Measurements from ENCODE around the gene DBF4B. TPM values are rescaled to one million over a fixed set of nuclear protein-coding genes. Genes with fewer than 3 reads are reported as not detected.
"Not testable (repeated sequence)": the region's sequence is repeated elsewhere in the genome, so short reads cannot be mapped to it uniquely, and the experiment has no call there.

Gene DBF4B
- total RNA-seq, 1 experiment from 2014 or later: 24.7 TPM

DNA sequence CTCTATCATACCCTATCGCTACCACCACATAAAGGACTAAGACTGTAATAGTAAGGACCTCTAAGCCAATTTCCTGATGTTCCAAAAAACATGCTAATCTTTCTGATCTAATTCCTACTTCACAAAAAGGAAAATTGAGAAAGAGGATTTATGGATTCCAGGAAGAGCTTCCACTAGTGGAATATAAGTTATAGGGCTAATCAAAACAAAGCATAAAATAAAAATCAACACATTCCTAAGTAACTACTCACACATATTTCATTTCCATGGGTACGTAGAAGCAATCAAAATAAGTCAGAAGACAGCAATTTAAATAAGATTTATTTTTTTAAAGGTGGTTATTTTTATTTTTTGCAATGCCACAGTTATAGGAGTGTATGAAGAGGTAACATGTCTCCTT is 31.3 kb upstream of the DBF4B start:
- Histone ChIP-seq H3K4ac (ENCODE audit: low read depth, low read length) (no peak overlapping the region), H3K9me3 (ENCODE audit: control insufficient read depth, low read depth, low read length) (no peaks in the 10 kb centered on the region), H3K9ac (ENCODE audit: extremely low read depth, insufficient read length, low read length) (no peak overlapping the region), H2BK120ac (ENCODE audit: low read depth, low read length, poor library complexity, severe bottlenecking) (no peak overlapping the region), H4K8ac (replicated peaks; ENCODE audit: insufficient read length, low read depth, low read length) (no peak overlapping the region), H4K5ac (ENCODE audit: insufficient read length, low read depth, low read length) (no peak overlapping the region), H2BK20ac (ENCODE audit: low read depth, low read length, poor library complexity, severe bottlenecking) (no peak overlapping the region), H2BK12ac (ENCODE audit: insufficient read length, low read depth, low read length) (no peak overlapping the region), H3K14ac (ENCODE audit: insufficient read depth, low read length) (no peak overlapping the region), H4K91ac (ENCODE audit: insufficient read length, low read depth, low read length) (no peak overlapping the region), H4K20me1 (ENCODE audit: control insufficient read depth, insufficient read depth, insufficient read length) (no peaks in the 10 kb centered on the region), H3K23me2 (ENCODE audit: insufficient read length, low read depth, low read length, poor library complexity, severe bottlenecking) (no peaks in the 10 kb centered on the region), H3K18ac (ENCODE audit: insufficient read length, low read depth, low read length) (no peak overlapping the region), H2BK5ac (ENCODE audit: insufficient read length, low read length) (no peak overlapping the region), H2BK15ac (ENCODE audit: low read depth, low read length) (no peak overlapping the region), H2AK5ac (ENCODE audit: insufficient read length, low read length) (no peak overlapping the region), H3K4me1 (ENCODE audit: insufficient read depth, low read length) (no peaks in the 10 kb centered on the region), H3K79me1 (ENCODE audit: insufficient read depth, low read depth, low read length, poor library complexity, severe bottlenecking) (no peaks in the 10 kb centered on the region), H2AFZ (ENCODE audit: low read length) (no peak overlapping the region), H3K79me2 (ENCODE audit: insufficient read depth, low read length) (no peaks in the 10 kb centered on the region), H3K27ac (ENCODE audit: insufficient read length, low read depth, low read length) (no peak overlapping the region), H3K56ac (ENCODE audit: insufficient read length, low read depth, low read length) (no peak overlapping the region), H3K23ac (ENCODE audit: insufficient read length, low read depth, low read length) (no peak overlapping the region), H3K27me3 (ENCODE audit: insufficient read depth, low read length) (no peaks in the 10 kb centered on the region), H3K4me2 (ENCODE audit: insufficient read depth, insufficient read length, low read length) (no peak overlapping the region), H3T11ph (ENCODE audit: low read length) (no peak overlapping the region)
- Mint-ChIP-seq H3K36me3 (ENCODE audit: insufficient read depth in 1 of 3, low read depth in 3 of 3) (peaks cover 0 to 28% (median 25%) of the 10 kb centered on the region in 3 experiments; a peak in 5 of 7 replicates), H3K27me3 (ENCODE audit: low read depth) (no peaks in the 10 kb centered on the region), H3K4me1 (0 out of 4 replicates have a peak, but pooled peaks cover 0 to 3% of the 10 kb centered on the region in 2 experiments), H3K4me3 (no peak overlapping the region), H3K9me3 (no peaks in the 10 kb centered on the region), H3K27ac (no peak overlapping the region)
- DNase-seq: no peak
- no CpG with 5 or more reads among the region's 2 CpGs for WGBS (ENCODE audit: extremely low coverage, insufficient read length, low lambda C conversion rate)
- TF ChIP-seq CTCF (conservative IDR thresholded peaks at IDR 0.05): no peak

DNA sequence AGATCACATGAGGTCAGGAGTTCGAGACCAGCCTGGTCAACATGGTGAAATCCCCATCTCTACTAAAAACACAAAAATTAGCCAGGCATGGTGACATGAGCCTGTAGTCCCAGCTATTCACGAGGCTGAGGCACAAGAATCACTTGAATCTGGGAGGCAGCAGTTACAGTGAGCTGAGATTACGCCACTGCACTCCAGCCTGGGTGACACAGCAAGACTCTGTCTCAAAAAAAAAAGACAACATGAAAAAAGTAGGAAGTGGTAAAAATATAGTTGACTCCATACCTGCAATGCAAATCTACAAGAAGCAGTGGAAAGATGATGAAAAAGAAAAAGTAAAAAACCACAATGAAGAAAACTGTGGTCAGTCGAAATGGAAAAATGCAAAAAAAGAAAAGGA is 25.2 kb upstream of the DBF4B start:
- H2BK20ac ChIP-seq (ENCODE audit: low read depth, low read length, poor library complexity, severe bottlenecking); H3K4me2 ChIP-seq (ENCODE audit: insufficient read depth, insufficient read length, low read length); H3K56ac ChIP-seq (ENCODE audit: insufficient read length, low read depth, low read length); H4K8ac ChIP-seq (replicated peaks; ENCODE audit: insufficient read length, low read depth, low read length); H2AK5ac ChIP-seq (ENCODE audit: insufficient read length, low read length); H3K14ac ChIP-seq (ENCODE audit: insufficient read depth, low read length); H3K27ac Mint-ChIP-seq; H3K4me1 ChIP-seq (ENCODE audit: insufficient read depth, low read length); H3K27me3 ChIP-seq (ENCODE audit: insufficient read depth, low read length); H2BK15ac ChIP-seq (ENCODE audit: low read depth, low read length); H3K4ac ChIP-seq (ENCODE audit: low read depth, low read length); H3K27ac ChIP-seq (ENCODE audit: insufficient read length, low read depth, low read length); DNase-seq; H4K5ac ChIP-seq (ENCODE audit: insufficient read length, low read depth, low read length); H2BK12ac ChIP-seq (ENCODE audit: insufficient read length, low read depth, low read length); H3K23ac ChIP-seq (ENCODE audit: insufficient read length, low read depth, low read length); H3K18ac ChIP-seq (ENCODE audit: insufficient read length, low read depth, low read length); H3K79me1 ChIP-seq (ENCODE audit: insufficient read depth, low read depth, low read length, poor library complexity, severe bottlenecking); H2BK5ac ChIP-seq (ENCODE audit: insufficient read length, low read length); H3K27me3 Mint-ChIP-seq (ENCODE audit: low read depth); H3K4me3 Mint-ChIP-seq; H2AFZ ChIP-seq (ENCODE audit: low read length); H4K91ac ChIP-seq (ENCODE audit: insufficient read length, low read depth, low read length); H3K23me2 ChIP-seq (ENCODE audit: insufficient read length, low read depth, low read length, poor library complexity, severe bottlenecking); H3K9me3 Mint-ChIP-seq; H3K79me2 ChIP-seq (ENCODE audit: insufficient read depth, low read length); H4K20me1 ChIP-seq (ENCODE audit: control insufficient read depth, insufficient read depth, insufficient read length); H3T11ph ChIP-seq (ENCODE audit: low read length); H2BK120ac ChIP-seq (ENCODE audit: low read depth, low read length, poor library complexity, severe bottlenecking); H3K9ac ChIP-seq (ENCODE audit: extremely low read depth, insufficient read length, low read length); H3K4me1 Mint-ChIP-seq; H3K9me3 ChIP-seq (ENCODE audit: control insufficient read depth, low read depth, low read length): not testable (repeated sequence)
- WGBS (ENCODE audit: extremely low coverage, insufficient read length, low lambda C conversion rate): no CpG with 5 or more reads among the region's 4 CpGs
- peaks cover 6 to 52% (median 37%) of the 10 kb centered on the region in 3 experiments; a peak in 6 of 7 replicates for H3K36me3 Mint-ChIP-seq (ENCODE audit: insufficient read depth in 1 of 3, low read depth in 3 of 3)

Data from H9 (cell line).